Subcutaneous abdominal adipose tissue (tissue), 5 donors: ENCODE data around the gene SBF2.

Experiments
- H3K27ac ChIP-seq: one replicate; pipeline ENCODE4 v1.7.0; 2013; ENCODE audit warnings: low read depth, mild to moderate bottlenecking, inconsistent platforms, low read length, moderate library complexity
- H3K27me3 ChIP-seq, 5 donors: one replicate each; pipeline ENCODE4 v1.7.0; 2013; ENCODE audit warnings: low read length in 5 of 5, inconsistent platforms in 1 of 5; ENCODE audit not compliant: control insufficient read depth in 5 of 5, insufficient read depth in 4 of 5
- H3K36me3 ChIP-seq, 5 donors: one replicate each; pipeline ENCODE4 v1.7.0; 2013; ENCODE audit warnings: low read length in 5 of 5; ENCODE audit not compliant: control insufficient read depth in 5 of 5, insufficient read depth in 5 of 5
- H3K4me1 ChIP-seq, 5 donors: one replicate each; pipeline ENCODE4 v1.7.0; 2013; ENCODE audit warnings: low read length in 5 of 5, mild to moderate bottlenecking in 3 of 5, moderate library complexity in 1 of 5; ENCODE audit not compliant: control insufficient read depth in 5 of 5, insufficient read depth in 5 of 5
- H3K4me3 ChIP-seq, 5 donors: one replicate each; pipeline ENCODE4 v1.7.0; 2013; ENCODE audit warnings: low read length in 5 of 5, low read depth in 1 of 5
- H3K9ac ChIP-seq, 5 donors: one replicate each; pipeline ENCODE4 v1.7.0; 2013; ENCODE audit warnings: low read length in 5 of 5, mild to moderate bottlenecking in 4 of 5, moderate library complexity in 3 of 5
- H3K9me3 ChIP-seq, 5 donors: one replicate each; pipeline ENCODE4 v1.7.0; 2013; ENCODE audit warnings: low read length in 5 of 5; ENCODE audit not compliant: control insufficient read depth in 5 of 5
- donor health status: healthy.
- donor health status: healthy.
- donor health status: healthy.
- donor health status: healthy.
- donor health status: healthy.

Gene SBF2

DNA sequence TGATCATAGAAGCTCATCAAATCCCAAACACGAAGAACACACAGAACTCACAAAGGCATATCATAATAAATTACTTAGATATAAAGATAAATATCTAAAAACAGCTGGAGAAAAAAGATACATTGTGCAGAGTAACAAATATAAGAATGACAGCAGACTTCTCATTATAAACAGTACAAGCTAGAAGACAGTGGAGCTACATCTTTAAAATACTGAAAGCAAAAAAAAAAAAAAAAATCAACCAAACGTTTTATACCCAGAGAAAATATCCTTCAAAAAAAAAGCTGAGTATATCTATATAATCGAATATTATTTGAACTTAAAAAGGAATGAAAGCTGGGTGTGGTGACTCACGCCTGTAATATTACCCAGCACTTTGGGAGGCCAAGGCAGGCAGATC is 90.0 kb downstream of the SBF2 start:
- H3K9me3 ChIP-seq, result peaks cover 3 to 18% (median 15%) of the 10 kb centered on the region in 5 donors
- no peaks in the 10 kb centered on the region for H3K27me3 ChIP-seq
- H3K4me1 ChIP-seq, result peaks cover 0 to 2% (median 0%) of the 10 kb centered on the region in 5 donors
- no peak overlapping the region for H3K9ac ChIP-seq
- no peaks in the 10 kb centered on the region for H3K36me3 ChIP-seq
- H3K4me3 ChIP-seq, result no peak overlapping the region
- H3K27ac ChIP-seq, result no peak overlapping the region

DNA sequence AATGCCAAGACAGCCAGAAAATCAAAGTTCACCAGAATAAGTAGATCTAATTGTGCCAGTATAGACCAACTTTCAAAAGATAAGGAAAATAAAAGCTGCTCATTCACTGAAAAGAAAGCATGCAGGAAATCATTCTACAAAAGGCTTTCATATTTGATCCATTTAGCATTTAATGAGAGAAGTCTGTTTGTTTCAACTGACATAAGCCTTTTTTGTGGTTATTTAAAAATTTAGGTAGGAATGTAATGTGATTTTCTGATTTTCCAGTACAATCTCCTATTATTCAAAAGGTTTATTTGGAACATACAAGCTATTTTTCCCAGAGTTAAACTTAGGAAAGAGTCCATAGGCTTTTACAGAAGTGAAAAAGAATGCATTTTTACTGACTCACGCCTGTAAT is 92.7 kb downstream of the SBF2 start:
- Histone ChIP-seq H3K36me3 (no peaks in the 10 kb centered on the region), H3K27me3 (no peaks in the 10 kb centered on the region), H3K4me1 (no peaks in the 10 kb centered on the region), H3K4me3 (no peak overlapping the region), H3K27ac (no peak overlapping the region), H3K9ac (no peak overlapping the region), H3K9me3 (peaks cover 3 to 18% (median 15%) of the 10 kb centered on the region in 5 donors)

DNA sequence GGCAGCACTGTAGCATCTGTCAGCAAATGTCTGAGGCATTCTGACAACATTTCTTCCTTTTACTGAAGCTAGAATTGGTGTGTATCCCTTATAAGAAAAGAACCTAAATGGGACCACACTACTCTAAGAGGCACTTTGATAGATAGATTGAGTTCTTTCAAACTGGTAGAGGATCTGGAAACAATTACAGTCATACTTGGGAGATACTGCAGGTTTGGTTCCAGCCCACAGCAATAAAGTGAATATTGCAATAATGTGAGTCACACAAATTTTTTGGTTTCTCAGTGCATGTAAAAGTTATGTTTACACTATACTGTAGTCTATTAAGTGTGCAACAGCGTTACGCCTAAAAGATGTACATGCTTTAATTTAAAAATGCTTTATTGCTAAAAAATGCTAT is 96.9 kb downstream of the SBF2 start:
- Histone ChIP-seq H3K4me1 (peaks cover 0 to 2% (median under 1%) of the 10 kb centered on the region in 5 donors), H3K9ac (no peak overlapping the region), H3K9me3 (peaks cover 0 to 2% (median 0%) of the 10 kb centered on the region in 5 donors), H3K27me3 (no peaks in the 10 kb centered on the region), H3K27ac (no peak overlapping the region), H3K4me3 (no peak overlapping the region), H3K36me3 (peaks cover 0 to 6% (median 3%) of the 10 kb centered on the region in 5 donors)

- Histone ChIP-seq H3K9me3 (no peaks in the 10 kb centered on the region), H3K9ac (no peak overlapping the region), H3K4me3 (no peak overlapping the region), H3K27ac (no peak overlapping the region), H3K27me3 (no peaks in the 10 kb centered on the region), H3K36me3 (peaks cover 0 to 6% (median 5%) of the 10 kb centered on the region in 5 donors), H3K4me1 (peaks cover 0 to 6% (median 3%) of the 10 kb centered on the region in 5 donors)
These were observed 102.0 kb downstream of the SBF2 start for GRCh38 chr11:10192036-10192435.

DNA sequence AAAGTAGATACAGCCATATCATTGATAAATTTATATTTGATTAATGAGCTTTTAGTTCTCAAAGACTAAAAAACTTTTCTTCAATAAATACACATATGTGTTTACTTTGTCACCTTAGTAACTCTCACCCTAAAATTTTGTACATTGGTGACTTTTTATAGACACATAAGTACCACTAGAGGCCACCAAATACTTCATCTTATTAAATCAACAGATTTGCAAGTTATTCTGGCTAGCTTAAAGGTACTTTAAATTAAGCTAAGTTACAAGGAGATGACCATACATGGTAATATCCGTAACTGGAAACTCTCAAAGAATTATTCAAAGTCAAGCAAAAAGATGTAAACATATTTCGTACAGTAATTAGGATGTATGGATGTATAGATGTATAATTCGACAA is 112.2 kb downstream of the SBF2 start:
- Histone ChIP-seq H3K4me3 (no peak overlapping the region), H3K27me3 (no peaks in the 10 kb centered on the region), H3K27ac (no peak overlapping the region), H3K9ac (no peak overlapping the region), H3K36me3 (no peaks in the 10 kb centered on the region), H3K4me1 (no peaks in the 10 kb centered on the region), H3K9me3 (no peaks in the 10 kb centered on the region)

DNA sequence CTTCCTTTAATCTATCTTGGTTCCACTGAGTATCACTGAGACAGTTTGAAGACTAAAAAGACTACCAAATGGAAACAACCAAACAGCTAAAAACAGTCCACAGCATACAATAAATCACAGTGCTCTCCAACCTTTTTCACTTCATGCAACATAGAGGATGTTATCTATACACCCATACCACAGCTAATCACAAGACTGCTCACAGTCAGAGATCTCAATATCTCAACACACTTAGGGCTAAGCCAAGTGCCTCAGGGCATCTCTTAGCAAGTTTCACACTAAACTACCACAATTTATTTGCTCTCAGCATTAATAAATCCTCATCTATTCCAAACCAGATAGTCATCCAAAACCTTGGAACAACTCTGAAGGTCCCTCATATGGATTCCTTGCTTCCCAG is 129.4 kb downstream of the SBF2 start:
- H3K4me1 ChIP-seq, result peaks cover 0 to 20% (median 0%) of the 10 kb centered on the region in 5 donors
- no peak overlapping the region for H3K27ac ChIP-seq
- H3K27me3 ChIP-seq, result no peaks in the 10 kb centered on the region
- H3K4me3 ChIP-seq, result no peak overlapping the region
- H3K36me3 ChIP-seq, result no peaks in the 10 kb centered on the region
- H3K9ac ChIP-seq, result no peak overlapping the region
- no peaks in the 10 kb centered on the region for H3K9me3 ChIP-seq

DNA sequence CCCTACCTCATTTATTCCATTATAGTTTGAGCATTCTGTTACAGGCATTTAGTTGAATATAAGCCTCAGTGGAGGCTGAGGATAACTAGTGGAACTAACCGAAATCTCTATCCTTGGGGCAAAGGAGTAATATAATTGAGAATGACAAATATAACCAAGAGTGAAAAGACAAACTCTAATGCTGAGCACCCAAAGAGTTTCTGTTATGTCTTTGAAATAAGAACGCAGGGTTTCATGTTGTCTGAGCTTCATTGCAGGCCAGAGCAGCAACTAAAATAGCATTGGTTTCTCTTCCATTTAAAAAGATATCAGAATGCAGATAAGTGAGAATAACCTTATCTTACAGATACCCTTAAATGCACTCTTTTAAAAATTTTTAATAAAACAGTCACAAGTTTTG is 131.8 kb downstream of the SBF2 start:
- Histone ChIP-seq H3K4me1 (peaks cover 0 to 20% (median 0%) of the 10 kb centered on the region in 5 donors), H3K27me3 (no peaks in the 10 kb centered on the region), H3K4me3 (no peak overlapping the region), H3K36me3 (no peaks in the 10 kb centered on the region), H3K9me3 (peaks cover 0 to 5% (median 0%) of the 10 kb centered on the region in 5 donors), H3K9ac (no peak overlapping the region), H3K27ac (no peak overlapping the region)

GRCh38 chr11:10160350-10160749 is 133.7 kb downstream of the SBF2 start:
- H3K9me3 ChIP-seq, result peaks cover 0 to 5% (median 0%) of the 10 kb centered on the region in 5 donors
- H3K36me3 ChIP-seq, result no peaks in the 10 kb centered on the region
- no peak overlapping the region for H3K4me3 ChIP-seq
- H3K27ac ChIP-seq, result no peak overlapping the region
- peaks cover 0 to 20% (median 0%) of the 10 kb centered on the region in 5 donors for H3K4me1 ChIP-seq
- H3K27me3 ChIP-seq, result no peaks in the 10 kb centered on the region
- H3K9ac ChIP-seq, result no peak overlapping the region

DNA sequence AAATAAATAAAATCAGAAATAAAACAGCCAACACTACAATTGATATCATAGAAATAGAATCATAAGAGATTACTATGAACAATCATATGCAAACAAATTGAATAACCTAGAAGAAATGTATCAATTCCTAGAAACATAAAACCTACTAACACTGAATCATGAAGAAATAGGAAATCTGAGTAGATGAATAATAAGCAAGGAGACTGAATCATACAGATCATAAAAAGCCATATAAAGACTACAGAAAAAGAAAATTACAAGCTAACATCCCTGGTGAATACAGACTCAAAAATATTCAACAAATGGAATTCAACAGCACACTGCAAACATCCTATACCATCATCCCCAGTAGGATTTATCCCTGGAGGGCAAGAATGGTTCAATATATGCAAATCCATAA is 135.6 kb downstream of the SBF2 start:
- no peaks in the 10 kb centered on the region for H3K36me3 ChIP-seq

GRCh38 chr11:10155793-10156490 is 138.1 kb downstream of the SBF2 start:
- H3K9me3 ChIP-seq, result peaks cover 0 to 5% (median 0%) of the 10 kb centered on the region in 5 donors
- no peak overlapping the region for H3K4me3 ChIP-seq
- H3K9ac ChIP-seq, result no peak overlapping the region
- H3K27me3 ChIP-seq, result no peaks in the 10 kb centered on the region
- no peaks in the 10 kb centered on the region for H3K36me3 ChIP-seq
- peaks cover 0 to 4% (median 0%) of the 10 kb centered on the region in 5 donors for H3K4me1 ChIP-seq
- H3K27ac ChIP-seq, result no peak overlapping the region

More for the DNA sequence above, 135.6 kb downstream of the SBF2 start:
- Histone ChIP-seq H3K4me1 (peaks cover 0 to 17% (median 0%) of the 10 kb centered on the region in 5 donors), H3K27ac (no peak overlapping the region), H3K9ac (no peak overlapping the region), H3K9me3 (peaks cover 0 to 5% (median 0%) of the 10 kb centered on the region in 5 donors), H3K4me3 (no peak overlapping the region), H3K27me3 (no peaks in the 10 kb centered on the region)
